NCI-H526 treated with DMSO at 0.1 percent for 48 hours (cell line): ENCODE data around the gene UQCR11.

Experiments used
- DNase-seq: peaks from one replicate; lab custom pipeline; 2025; lab: John Stamatoyannopoulos, UW

The UQCR11 gene

GRCh38 chr19:1567116-1567847, 38.0 kb downstream of the UQCR11 start:
- no peak for DNase-seq

- no peak for DNase-seq
Observed at GRCh38 chr19:1566392-1567115, 38.7 kb downstream of the UQCR11 start.

- no peak for DNase-seq
Observed at GRCh38 chr19:1563251-1563650, 42.0 kb downstream of the UQCR11 start.

- DNase-seq: no peak
Observed at GRCh38 chr19:1561236-1561842, 43.9 kb downstream of the UQCR11 start.

GRCh38 chr19:1560286-1560882, 44.9 kb downstream of the UQCR11 start:
- DNase-seq: no peak

GRCh38 chr19:1558552-1558951, 46.7 kb downstream of the UQCR11 start:
- no peak for DNase-seq

GRCh38 chr19:1556390-1557070, 48.7 kb downstream of the UQCR11 start:
- no peak for DNase-seq

- DNase-seq: no peak
Observed at GRCh38 chr19:1555487-1556389, 49.5 kb downstream of the UQCR11 start.

- DNase-seq: no peak
Observed at GRCh38 chr19:1554968-1555367, 50.3 kb downstream of the UQCR11 start.

- DNase-seq: no peak
Observed at GRCh38 chr19:1553415-1553814, 51.8 kb downstream of the UQCR11 start.

GRCh38 chr19:1551068-1552040, 53.9 kb downstream of the UQCR11 start:
- no peak for DNase-seq

- no peak for DNase-seq
Observed at GRCh38 chr19:1549332-1549945, 55.8 kb downstream of the UQCR11 start.
